ENCODE data around the gene POU2F1.

The POU2F1 gene

DNA sequence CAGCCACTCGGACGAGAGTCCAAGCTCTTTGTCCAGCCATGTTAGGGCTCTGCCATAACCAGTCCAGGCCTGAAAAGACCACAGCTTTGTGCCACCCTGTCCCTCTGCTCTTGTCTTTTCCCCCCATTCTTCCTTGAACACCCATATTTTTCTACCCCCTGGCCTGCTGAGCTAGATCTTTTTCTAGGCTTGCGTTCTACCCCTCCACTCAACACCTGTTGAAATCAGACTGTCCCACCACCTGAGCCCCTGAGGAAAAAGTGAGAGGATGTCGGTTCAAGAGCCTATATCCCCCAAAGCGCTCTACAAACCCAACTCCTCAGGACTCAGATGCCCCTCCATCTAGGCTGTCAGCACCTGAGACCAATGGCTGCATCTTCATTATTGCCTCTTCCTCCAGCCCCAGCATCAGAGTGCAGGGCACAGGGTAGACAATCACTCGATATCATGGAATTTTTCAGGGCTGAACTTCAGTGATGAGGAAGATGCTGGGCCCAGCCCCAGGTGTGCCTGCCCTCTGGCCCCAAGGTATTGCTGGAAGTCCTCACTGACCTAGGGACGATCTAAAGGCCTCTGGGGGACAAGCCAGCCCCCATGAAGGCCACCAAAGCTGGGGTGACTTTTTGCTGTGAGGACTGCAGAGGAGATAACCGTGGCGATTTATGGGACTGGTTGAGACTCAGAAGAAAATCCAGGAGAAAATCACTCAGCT, 222.3 kb downstream of the POU2F1 start:
- no peak for DNase-seq (ENCODE audit: low spot score)

- DNase-seq (ENCODE audit: low spot score) = no peak
These were observed 223.1 kb downstream of the POU2F1 start for GRCh38 chr1:167443757-167444156.

- DNase-seq (ENCODE audit: low spot score) = no peak
These were observed 226.3 kb downstream of the POU2F1 start for GRCh38 chr1:167446966-167447365.

DNA sequence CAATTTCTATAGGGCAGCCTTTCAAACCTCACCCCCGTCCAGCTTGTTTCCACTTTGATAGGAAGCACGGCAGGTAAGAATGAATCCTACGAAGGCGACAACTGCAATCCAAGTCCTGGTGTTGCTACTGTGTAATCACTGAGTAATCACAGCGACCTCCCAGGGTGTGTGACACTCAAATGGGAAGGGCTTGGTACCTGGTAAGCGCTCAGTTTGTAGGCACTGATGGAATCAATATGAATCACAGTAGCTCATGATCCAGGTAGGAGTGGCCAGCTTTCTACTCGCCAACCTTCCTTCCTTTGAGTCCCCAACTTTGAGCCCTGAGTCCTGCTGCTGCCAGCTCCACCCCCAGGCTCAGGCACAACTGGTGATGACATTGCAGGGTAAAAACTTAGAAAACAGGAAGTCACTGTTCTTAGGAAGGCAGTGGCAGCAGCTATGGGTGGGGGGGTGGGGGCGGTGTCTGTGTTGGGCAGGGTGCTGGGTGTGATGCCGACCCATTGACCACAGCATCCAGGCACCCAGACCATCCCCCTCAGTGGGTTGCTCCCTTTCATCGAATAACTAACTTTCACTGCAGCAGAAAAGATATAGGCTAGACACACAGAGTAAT, 226.9 kb downstream of the POU2F1 start:
- DNase-seq (ENCODE audit: low spot score) = peak; percentile 90

DNA sequence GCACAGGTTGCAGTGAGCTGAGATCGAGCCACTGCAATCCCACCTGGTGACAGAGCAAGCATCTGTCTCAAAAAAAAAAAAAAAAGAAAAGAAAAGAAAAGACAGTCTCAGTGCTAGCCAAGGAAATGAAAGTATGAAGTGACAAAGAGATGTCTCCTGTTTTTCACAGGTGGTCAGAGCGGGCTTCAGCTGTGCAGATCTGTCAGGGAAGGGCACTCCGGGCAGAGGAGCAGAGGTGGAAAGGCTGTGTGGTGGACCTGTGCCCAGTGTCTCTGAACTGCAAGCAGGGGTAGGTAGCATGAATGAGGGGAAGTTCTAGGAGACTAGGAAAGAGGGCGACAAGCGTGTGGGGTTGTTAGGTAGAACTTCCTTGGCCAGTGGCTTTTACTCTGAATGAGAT, 230.2 kb downstream of the POU2F1 start:
- no peak for DNase-seq (ENCODE audit: low spot score)

- no peak for DNase-seq (ENCODE audit: low spot score)
These were observed 231.8 kb downstream of the POU2F1 start for GRCh38 chr1:167452483-167452882.

GRCh38 chr1:167453123-167453522, 232.4 kb downstream of the POU2F1 start:
- DNase-seq (ENCODE audit: low spot score) = no peak

- no peak for DNase-seq (ENCODE audit: low spot score)
These were observed 233.7 kb downstream of the POU2F1 start for GRCh38 chr1:167454304-167454893.

GRCh38 chr1:167454894-167455785, 234.5 kb downstream of the POU2F1 start:
- DNase-seq (ENCODE audit: low spot score) = peak; percentile 63

DNA sequence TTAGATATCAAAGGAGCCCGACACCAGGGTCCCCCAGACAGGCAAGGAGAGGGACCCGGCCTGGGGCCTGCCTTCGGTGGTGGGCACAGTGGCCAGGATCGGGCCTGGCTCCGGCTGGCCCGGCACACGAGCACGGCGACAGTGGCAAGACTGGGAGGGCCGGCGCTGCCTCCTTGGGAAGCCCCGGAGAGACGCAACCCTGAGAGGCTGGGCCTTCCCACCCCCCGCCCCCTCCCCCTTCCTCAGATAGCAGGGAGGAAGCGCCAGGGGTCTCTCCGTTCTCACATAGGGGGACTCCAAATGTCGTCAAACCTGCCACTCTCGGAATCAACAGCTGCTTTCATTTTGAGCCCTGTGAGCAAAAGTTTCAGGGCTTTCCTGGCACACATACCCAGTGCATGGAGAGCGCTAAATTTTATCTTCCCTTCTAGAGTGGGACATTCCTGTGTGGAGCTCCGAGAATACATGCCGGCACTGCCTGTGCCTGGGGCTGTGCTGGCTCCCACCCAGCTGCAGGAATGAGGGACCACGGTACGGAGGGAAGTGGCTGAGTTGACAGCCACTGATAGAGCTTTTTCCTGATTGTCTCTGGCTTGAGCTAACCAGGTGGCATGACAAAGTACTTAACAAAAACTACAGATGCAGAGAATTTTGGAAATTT, 235.2 kb downstream of the POU2F1 start:
- DNase-seq (ENCODE audit: low spot score) = peak; percentile 2

DNA sequence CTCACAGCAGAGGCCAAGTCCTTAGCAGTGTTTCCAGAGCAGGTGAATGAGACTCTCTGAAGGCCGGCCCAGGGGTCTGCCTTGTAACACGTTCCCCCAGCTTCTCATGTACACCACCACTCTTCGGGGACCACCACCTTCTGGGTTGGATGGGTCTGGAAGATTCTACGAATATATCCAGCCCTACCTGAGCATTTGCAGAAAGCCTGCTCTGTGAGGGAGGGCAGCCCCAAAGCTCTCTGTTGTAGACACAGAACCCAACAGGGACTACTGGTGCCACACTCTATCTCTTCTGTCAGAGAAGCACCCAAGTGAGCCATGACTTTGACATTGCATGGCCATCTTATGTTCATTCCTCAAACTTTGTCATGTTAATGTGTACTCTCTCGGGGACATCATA, 235.8 kb downstream of the POU2F1 start:
- DNase-seq (ENCODE audit: low spot score) = no peak

GRCh38 chr1:167456926-167457325, 236.2 kb downstream of the POU2F1 start:
- DNase-seq (ENCODE audit: low spot score) = no peak

DNA sequence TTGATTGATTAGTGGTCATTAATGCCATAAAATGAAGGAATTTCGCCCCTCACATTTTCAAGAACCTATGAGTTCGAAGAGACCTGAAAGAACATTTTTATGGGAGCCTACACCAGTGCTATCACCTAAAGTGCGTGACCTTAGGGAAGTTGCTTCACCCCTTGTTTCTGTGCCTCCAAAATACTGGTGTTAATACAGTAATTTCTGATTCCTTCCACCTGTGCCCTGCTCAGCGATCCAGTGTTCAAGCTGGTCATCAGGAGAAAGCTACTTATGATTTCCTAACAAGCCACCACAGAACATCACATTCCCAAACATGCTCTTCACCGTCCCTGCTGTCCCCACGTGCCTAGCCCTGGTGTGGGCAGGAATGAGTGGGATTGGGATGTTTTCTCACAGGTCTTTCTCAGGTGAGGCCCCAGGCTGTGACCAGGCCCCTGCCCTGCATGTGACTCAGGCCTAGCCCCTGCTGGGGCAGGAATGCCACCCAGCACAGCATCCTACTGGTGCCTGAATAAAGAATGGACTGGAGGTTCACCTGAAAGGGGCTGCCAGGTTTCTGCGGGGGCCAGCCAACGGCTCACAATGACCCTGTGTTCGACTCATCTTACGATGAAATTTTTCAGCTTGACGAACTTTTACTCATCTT, 237.4 kb downstream of the POU2F1 start:
- no peak for DNase-seq (ENCODE audit: low spot score)

DNA sequence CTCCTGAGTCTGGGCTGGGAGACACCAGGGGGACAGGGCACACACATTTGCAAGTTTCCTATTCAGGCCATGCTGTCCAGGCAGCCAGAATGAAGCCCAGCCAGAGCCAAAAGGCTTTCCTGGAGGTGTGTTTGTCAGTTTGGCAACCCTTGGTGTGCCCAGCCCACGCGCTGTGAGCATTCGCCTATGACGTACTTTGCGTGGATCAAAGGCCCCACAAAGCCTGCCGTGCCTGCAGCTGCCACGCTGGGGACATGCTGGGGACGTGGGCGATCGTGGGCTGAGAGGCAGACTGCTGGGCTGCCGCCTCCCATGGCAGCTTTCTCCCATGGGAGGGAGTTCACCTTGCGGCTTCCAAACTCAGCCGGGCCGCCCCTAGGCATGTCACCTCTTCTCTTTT, 240.2 kb downstream of the POU2F1 start:
- DNase-seq (ENCODE audit: low spot score) = no peak

- no peak for DNase-seq (ENCODE audit: low spot score)
These were observed 241.7 kb downstream of the POU2F1 start for GRCh38 chr1:167462341-167462740.

DNA sequence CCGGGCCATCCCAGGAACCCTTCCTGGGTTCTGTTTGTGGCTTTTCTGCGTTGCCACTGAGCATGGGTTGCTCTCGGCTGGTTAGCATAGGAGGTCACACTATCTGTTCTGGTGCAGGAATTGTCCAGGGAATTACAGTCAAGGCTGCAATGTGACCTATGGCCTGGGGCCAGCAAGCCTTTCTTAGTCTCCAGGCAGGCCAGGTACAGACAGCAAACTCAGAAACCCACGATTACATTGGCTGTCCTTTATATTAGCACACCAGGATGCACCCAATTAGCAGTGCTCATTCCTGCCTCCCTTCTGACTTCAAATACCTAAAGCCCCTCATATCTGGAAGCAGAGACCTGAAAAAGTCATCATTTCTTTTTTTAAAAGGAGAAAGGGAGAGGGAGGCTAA, 242.4 kb downstream of the POU2F1 start:
- DNase-seq (ENCODE audit: low spot score) = no peak

GRCh38 chr1:167463875-167464575, 243.3 kb downstream of the POU2F1 start:
- no peak for DNase-seq (ENCODE audit: low spot score)

- DNase-seq (ENCODE audit: low spot score) = no peak
These were observed 244.3 kb downstream of the POU2F1 start for GRCh38 chr1:167465018-167465417.

- no peak for DNase-seq (ENCODE audit: low spot score)
These were observed 245.1 kb downstream of the POU2F1 start for GRCh38 chr1:167465743-167466142.

GRCh38 chr1:167467126-167467710, 246.5 kb downstream of the POU2F1 start:
- peak; percentile 4 for DNase-seq (ENCODE audit: low spot score)

All from kidney tubule cell (primary cell).